ENCODE measurements around the gene SPINDOC.
"Not testable (repeated sequence)": the region's sequence is repeated elsewhere in the genome, so short reads cannot be mapped to it uniquely, and the experiment has no call there.

The SPINDOC gene

GRCh38 chr11:63855975-63856374 is 42.7 kb downstream of the SPINDOC start:
- DNase-seq (ENCODE audit: low read depth), result no peak

GRCh38 chr11:63858628-63859550 is 45.6 kb downstream of the SPINDOC start:
- no peak for DNase-seq (ENCODE audit: low read depth)

GRCh38 chr11:63862923-63863322 is 49.7 kb downstream of the SPINDOC start:
- no peak for DNase-seq (ENCODE audit: low read depth)

- DNase-seq (ENCODE audit: low read depth), result not testable (repeated sequence)
Observed at GRCh38 chr11:63863620-63864019, 50.4 kb downstream of the SPINDOC start.

- no peak for DNase-seq (ENCODE audit: low read depth)
Observed at GRCh38 chr11:63866211-63866610, 53.0 kb downstream of the SPINDOC start.

GRCh38 chr11:63867511-63867910 is 54.3 kb downstream of the SPINDOC start:
- DNase-seq (ENCODE audit: low read depth), result no peak

GRCh38 chr11:63868399-63869064 is 55.3 kb downstream of the SPINDOC start:
- DNase-seq (ENCODE audit: low read depth), result no peak

- DNase-seq (ENCODE audit: low read depth), result no peak
Observed at GRCh38 chr11:63869171-63869591, 55.9 kb downstream of the SPINDOC start.

GRCh38 chr11:63869683-63870082 is 56.4 kb downstream of the SPINDOC start:
- DNase-seq (ENCODE audit: low read depth), result no peak

GRCh38 chr11:63870351-63871140 is 57.3 kb downstream of the SPINDOC start:
- no peak for DNase-seq (ENCODE audit: low read depth)

- peak; percentile 83 for DNase-seq (ENCODE audit: low read depth)
Observed at GRCh38 chr11:63871962-63872799, 58.9 kb downstream of the SPINDOC start.

GRCh38 chr11:63872800-63873197 is 59.5 kb downstream of the SPINDOC start:
- DNase-seq (ENCODE audit: low read depth), result no peak

GRCh38 chr11:63873311-63873710 is 60.1 kb downstream of the SPINDOC start:
- no peak for DNase-seq (ENCODE audit: low read depth)

GRCh38 chr11:63874511-63874910 is 61.3 kb downstream of the SPINDOC start:
- DNase-seq (ENCODE audit: low read depth), result no peak

GRCh38 chr11:63875506-63876065 is 62.3 kb downstream of the SPINDOC start:
- no peak for DNase-seq (ENCODE audit: low read depth)

GRCh38 chr11:63876616-63877015 is 63.4 kb downstream of the SPINDOC start:
- no peak for DNase-seq (ENCODE audit: low read depth)

All from HS-5 (cell line).